ENCODE measurements around the gene AXIN1.
"Not testable (repeated sequence)": the region's sequence is repeated elsewhere in the genome, so short reads cannot be mapped to it uniquely, and the experiment has no call there.

The AXIN1 gene

DNA sequence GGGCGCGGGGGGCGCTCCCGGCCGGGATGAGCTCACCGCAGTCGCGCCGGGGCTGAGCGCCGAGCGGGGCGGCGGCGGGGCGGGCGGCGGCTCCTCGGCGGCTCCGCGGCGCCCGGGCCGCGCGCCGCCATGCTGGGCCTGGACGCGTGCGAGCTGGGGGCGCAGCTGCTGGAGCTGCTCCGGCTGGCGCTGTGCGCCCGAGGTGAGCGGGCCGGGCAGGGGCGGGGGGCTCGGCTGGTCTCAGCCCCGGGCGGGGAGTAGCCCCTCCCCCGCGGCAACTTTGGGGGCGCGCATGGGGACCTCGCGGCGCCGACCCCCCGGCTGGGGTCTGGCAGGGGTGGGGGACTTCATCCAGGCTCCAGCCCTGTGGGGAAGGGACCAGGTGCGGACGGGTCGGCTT lies 72.0 kb downstream of the AXIN1 start, which contains the start of gene ARHGDIG:
Gene ARHGDIG, plus strand, starts transcription at position 40 of the 400 bp plus-strand sequence. Its CDS starts 90 bp downstream, at position 130.
- DNase-seq = peak; percentile 47

DNA sequence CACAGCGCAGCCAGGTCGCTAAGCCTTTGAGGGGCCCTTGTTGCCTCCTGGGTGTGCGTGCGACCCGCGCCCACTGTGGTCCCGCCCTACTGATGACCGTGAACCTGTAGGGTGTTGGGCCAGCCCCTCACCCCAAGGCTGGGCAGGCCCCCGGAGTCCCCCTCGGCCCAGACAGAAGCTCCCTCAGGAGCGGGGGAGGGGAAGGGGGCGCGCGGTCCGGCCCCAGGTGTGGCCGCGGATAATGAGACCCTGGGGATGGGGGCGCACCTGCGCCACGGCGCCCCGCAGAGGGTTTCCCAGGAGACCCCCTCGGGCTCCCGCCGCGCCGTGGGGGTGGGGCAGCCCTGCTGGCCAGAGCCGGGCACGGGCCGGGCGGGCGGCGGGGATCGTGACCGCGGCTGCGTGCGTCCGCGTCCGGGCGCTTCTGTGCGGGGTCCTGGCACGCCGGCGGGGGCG lies 72.5 kb downstream of the AXIN1 start:
- DNase-seq = peak; percentile 22

DNA sequence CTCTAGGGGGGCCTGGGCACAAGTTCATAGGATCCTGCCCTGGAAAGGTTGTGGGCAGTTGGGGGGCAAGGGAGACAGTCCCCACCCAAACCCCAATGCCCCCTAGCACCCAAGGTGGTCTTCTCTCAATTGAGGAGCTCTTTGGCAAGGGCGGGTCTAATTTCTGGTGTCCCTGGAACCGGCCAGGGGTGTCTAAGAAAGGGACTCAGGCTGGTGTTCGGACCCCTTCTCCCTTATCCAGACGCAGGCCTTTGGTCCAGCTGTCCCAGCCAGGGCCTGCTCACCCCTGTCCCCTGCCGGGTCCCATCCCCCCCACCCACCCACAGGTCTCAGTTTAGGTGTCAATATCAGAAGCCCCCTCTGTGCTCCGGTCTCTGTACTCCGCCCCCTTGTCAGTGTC lies 73.0 kb downstream of the AXIN1 start:
- DNase-seq = no peak

DNA sequence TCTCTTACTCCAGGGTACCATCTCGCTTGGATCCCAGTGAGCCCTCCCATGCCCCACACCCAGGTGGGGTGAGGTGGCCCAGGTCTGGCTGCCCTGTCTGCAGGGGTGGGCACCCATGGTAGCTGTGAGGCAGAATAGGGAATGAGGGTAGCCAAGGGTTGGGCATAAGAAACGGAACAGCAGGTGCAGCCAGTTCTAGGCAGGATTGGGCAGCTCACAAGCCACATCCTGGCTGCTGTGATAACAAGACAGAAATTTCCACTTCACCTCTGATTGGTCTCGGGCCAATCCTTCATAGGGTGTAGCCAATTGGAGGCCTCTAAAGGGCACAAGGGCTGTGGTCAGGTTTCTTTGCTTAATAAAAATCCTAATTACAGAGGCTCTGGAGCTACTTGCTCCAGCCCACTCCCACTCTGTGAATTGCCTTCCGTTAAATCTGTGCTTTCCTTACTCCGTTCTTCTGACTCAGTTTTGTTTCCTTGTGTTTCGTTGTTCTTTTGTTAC lies 73.6 kb downstream of the AXIN1 start:
- DNase-seq = peak; percentile 40

DNA sequence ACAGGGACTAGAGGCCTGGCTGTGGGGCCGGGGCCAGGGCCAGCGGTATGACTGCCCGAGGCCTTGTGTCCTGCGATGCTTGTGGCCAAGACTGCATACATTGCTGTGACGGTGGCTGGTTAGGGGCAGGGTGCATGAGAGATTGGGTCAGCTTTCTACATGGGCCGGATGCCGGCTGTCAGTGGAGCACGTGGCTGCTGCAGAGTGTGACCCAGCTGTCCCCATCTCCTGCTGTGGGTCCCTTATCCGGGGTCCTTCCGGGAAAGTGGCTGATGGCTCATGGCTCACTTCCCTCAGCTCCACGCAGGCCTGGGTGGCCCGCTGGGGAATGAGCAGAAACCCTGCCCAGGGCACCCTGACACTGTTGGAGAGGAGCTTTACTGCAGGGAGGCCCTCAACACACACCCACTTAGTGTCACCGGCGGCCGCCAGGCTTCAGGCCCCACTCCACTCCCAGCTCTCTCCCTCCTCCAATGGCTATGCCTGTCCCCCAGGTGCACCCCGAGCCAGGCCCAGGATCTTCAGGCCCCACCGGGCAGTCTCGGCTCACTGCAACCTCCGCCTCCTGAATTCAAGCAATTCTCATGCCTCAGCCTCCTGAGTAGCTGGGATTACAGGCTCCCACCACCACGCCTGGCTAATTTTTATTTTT lies 76.0 kb downstream of the AXIN1 start:
- DNase-seq = peak; percentile 33

DNA sequence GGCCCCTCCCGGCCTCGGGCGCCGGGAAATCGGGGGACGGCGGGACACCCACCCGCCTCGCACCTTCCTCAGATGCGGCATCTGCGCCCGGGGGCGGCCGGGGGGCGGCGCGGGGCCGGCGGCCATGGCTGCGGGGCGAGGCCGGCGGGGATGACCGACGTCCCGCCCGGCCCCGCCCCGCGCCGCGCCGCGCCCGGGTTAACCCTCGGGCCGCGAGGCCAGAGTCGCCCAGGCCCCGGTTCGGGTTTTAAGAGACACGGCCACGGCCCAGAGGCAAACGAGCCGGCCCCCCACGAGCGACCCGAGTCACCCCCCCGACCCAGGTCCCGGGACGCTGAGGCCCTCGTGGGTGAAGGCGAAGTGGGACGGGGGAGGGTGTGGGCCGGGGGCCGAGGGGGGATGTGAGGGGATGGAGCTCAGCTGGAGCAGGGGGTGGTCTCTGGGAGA lies 76.7 kb downstream of the AXIN1 start, which contains the start of gene RGS11:
Gene RGS11, minus strand, starts transcription at position 159 of the 447 bp plus-strand sequence. Its CDS starts 33 bp downstream, at position 126.
- peak; percentile 21 for DNase-seq

DNA sequence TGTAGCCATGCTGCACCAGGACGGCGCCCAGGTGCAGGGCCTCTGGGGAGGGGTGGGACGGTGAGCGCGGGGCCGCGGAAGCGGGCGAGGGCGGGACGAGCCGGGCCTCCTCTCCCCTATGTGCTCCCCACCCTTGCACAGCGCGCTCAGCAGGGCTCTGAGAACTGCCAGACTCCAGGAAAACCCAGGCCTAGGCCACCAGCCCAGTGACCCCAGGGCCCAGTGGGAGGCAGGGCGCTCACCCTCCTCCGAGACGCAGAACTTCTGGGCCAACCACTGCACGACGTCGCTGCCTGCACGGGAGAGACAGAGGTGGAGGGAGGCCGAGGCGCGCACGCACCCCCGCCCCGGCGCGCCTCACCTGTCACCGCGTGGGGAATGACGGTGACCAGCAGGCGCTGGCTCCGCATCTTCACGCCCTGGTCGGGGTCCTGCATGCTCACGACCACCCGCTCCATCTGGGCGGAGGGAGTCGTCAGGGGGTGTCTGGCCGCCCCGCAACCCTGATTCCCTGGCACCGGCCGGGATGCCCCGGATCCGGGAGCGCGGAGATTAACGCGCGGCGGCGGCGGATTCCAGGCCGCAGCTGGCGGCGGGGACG lies 77.4 kb downstream of the AXIN1 start:
- DNase-seq = peak; percentile 51

DNA sequence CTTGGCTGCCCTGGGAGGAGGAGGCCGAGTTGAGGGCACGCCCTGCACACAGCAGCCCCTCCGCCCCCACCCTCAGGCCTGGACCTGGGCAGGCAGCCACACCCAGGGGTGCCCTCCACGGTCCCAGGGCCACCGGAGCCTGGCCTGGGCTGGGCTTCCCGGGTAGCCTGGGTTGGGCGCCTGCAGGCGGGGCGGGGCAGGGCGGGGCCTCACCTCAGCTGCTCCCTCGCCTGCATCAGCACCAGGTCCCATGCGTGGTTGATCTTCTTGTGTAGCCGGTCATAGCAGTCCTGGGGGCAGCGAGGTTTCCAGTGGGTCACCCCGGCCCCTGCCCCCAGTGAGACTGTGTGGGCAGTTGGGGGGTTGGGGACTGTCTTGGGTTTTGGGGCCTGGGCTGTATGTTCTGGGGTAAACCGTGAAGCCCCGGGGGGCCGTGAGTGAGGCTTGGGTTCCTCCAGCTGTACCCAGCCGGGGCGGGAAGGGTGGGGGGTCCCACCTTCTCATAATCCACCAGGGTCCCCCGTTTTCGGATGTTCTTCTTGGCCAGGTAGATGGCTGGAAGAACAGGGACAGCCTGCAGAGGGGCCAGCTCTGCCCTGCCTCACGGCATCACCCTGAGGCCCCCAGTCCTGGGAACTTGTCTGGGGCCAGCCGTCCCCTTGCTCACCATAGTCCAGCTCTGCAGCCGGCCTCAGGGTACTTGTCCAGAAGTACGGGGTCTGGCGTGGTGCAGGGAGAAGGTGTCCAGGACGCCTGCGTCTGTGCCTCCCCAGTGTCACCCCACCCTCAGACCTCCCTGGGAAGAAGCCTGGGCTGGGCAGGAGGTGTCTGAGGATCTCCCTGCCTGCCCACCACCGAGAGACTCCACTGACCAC lies 78.7 kb downstream of the AXIN1 start:
- DNase-seq = no peak

DNA sequence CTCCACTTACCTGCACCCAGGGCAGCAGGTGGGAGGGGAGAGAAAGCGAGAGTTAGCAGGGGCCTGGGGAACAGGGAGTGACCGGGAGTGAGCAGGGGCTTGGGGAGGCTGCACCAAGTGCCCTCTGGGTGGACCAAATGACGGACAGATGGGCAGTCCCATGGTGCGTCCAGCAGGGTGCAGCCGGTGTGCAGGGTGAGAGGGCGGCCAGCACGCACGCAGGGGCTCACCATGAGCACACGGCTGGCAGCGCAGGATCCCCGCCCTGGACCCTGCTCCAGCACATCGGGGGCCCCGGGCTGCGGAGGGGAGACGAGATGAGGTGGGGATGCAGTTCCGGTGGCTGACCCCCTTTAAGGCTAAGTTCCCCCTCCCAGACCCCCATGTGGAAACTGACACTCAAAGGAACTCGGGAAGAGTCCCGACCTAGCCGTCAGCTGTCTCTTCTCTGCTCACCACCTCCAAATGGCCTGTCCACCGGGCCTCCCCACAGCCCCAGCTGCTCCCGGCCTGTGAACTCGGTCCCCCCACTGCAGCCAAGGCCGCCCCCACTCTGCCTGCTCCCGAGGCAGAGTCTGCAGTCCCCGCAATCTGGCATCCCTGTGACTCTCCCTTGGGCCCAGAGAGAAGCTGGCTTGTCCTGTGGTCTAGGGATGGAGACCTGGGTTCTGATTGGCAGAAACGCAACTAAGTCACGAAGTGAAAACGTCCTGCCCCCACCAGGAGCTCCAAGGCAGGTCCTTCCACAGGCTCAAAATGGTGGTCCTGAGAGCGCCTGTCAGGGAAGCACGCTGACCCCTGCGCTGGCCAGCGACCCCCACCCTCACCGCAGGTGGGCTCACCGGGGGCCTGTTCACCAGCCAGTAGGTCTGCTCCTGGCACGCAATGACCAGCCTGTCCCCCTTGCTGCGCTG lies 79.6 kb downstream of the AXIN1 start:
- DNase-seq = no peak

DNA sequence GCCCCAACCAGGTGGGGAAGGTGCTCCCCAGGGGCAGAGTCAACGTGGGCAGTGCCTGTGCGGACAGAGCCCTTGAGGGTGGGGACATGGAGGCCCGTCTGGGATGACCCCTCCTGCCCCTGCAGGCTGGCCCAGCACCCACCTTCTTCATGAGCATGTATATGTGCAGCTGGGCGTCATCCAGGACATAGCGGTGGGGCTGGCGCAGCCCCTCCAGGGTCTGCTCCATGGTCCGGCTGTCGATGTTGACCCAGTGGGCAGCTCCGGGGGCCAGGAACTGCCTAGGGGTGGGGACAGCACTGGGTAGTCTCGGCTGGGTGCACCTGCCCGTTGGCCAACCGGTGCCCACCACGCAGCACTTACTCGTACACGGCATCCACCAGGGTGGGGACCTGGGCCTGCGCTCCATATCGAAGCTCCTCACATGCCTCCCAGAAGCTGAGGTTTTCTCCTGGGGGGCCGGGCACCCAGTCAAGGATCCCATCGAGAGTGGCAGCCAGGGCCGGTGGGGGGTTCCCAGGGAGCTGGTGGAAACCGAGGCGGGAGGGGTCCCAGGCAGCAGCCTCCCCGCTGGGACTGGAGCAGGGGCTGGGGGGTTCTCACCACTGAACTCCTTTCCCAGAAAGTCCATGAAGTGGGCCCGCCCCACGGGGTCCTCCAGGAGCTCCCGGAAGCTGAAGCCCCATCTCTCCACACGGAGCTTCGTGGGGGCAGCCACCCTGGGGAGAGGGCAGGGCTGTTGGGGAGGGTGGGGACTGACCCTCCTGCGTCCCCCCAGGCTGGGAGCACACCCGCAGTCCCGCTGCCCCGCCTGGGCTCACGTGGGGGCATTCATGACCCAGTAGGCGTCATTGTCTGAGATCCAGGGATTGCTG lies 81.9 kb downstream of the AXIN1 start:
- no peak for DNase-seq

DNA sequence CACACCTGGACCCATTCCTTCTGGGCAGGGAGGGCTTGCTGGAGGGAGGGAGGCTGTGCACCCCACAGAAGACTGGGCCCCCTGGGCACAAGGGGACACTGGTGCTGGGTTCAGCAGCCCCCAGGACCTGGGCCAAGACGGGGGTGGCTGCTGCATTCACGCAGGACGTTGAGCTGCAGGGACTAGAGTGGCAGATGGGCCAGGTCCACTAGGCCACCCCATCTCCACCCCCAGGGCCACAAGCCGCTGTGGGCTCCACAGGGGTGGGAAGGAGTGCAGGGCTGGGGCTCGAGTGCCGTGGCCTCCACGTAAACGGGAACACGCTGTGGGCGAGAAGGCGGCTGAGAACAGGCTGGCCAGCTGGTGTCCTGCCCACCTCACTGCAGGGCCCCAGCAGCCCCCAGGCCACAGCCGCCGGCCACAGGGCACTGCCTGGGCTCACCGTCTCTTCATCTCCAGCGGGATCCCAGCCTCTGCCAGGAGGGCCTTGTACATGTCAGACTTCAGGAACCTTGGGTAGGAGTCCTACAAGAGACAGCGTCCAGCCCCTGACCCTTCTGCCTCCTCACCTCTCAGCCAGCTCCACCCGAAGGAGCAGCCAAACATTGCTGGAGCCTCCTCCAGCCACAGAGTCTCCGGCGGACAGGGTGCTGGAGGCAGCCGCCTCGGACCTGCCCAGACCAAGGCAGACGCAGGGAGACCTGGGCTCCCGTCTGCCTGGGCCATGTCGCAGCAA lies 83.3 kb downstream of the AXIN1 start:
- DNase-seq = no peak

DNA sequence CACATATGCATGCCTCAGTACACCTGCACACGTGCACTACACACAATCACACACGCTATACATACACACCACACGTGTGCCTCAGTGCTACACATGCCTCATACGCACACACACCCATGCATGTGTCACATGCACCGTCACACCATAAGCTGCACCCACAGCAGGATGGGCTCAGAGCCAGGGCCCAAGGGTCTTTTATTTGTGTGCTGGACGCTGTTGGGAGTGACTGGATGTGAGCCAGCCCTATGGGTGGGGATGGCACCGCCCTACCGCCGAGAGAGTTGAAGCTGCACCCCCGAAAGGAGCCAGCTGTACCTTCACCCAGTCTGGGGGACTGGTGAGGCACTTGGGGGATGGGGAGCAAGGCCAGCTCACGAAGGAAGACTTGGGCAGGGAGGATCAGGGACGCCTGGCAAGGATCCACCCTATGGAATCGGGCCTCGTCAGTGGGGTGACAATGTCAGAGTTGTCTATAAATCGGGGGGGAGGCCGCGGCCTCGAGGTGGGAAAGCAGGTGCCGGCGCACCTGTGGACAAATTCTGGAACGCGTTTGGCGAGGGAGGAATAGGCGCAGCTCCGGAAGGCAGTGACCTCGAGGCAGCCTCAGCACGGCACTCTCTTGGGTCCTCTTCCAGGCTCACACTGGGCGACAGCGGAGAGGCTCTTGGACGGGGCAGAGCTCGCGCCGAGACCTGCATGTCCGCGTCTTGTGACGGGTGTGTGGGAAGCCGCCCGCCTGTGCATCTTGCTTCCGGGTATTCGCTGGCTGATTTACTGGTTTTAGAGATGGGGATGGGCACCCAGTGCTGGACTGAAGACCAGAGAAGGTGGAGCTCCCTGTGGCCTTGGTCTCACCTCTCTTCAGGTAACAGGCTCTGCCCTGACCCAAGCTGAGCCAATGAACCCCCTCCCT lies 84.1 kb downstream of the AXIN1 start:
- no peak for DNase-seq

DNA sequence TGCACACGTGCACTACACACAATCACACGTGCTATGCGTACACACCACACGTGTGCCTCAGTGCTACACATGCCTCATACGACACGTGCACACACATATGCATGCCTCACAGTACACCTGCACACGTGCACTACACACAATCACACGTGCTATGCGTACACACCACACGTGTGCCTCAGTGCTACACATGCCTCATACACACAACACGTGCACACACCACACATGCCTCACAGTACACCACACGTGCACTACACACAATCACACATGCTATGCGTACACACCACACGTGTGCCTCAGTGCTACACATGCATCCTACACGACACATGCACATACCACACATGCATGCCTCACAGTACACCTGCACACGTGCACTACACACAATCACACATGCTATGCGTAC lies 85.0 kb downstream of the AXIN1 start:
- DNase-seq = not testable (repeated sequence)

DNA sequence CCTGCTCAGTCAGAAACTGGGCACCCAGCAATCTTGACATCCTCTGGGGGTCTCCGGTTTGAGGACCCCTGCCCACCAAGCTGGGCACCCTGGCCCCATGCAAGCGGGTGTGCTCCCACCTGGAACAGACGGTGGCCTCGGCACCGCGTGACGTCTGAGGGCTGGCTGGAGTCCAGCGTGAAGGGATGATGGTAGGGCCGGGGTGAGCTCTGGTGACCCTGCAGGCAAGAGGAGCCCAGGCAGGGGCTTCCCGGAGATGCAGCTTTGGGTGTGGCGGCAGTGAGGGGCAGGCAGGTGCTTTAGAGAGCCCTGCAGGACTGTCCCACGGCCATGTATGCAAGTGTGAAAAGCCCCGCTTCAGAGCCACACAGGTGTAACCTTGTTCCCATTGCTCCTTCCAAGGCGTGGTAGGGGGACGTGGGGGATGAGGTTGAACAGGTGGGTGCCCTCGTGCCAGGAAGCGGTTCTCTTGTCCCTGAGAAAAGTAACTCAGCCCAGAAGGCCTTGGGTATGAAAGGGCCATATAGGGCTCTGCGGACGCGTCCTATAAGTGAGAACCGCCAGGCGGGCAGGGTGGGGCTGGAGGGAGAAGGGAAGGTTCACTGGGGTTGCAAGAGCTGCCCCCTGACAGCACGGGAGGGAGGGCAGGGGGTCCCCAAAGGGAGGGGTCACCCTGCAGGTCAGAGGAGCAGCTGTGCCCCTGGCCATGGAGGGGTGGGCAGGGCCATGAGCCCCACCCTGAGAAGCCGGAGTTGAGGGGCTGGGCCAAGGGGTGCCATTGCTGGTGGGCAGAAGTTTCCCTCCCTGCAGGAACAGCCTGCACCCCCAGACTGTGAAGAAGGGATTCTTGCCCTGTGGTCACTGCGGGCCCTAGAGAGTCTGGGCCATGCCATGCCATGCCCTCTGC lies 86.0 kb downstream of the AXIN1 start:
- DNase-seq = no peak

DNA sequence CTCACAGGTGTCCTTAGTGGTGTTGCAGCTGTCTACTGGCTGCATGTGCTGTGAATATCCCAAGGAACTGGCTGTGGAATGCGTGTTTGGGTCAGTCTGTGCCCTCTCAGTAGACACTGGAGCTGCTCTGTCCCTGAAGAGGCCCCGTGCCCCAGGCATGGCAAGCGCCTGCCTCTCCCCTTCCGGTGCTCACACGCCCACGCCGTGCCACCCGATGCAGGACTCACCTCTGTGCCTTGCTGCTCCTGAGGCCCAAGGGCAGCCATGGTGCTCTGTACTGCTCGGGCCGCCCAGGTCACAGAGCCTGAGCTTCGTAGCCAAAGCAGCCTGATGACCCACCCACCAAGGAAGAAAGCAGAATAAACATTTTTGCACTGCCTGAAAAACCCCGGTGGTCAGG lies 86.8 kb downstream of the AXIN1 start:
- no peak for DNase-seq

DNA sequence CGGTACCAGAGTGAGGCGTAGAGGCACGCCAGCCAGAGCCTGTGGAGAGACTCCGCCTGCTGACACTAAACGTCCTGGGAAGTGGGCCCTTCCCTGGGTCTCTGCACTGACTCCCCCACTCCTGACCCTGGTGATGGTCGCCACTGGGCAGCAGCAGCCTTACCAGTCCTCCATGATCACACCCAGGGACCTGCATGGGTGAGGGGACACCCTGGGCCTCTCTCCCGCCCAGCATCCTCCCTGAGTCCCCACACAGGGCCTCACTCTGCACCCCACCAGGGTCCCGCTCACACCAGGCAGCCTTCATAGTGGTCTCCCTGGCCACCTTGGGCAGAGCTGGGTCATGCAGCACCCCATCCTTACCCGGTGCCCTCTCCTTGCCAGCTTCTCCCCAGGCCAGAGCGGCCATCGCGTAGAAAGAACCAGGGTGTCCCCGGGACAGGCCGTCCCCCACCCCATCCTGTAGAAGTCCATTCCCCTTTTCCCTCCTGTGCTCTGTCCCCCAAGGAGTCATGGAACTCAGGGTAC lies 87.5 kb downstream of the AXIN1 start:
- DNase-seq = no peak

DNA sequence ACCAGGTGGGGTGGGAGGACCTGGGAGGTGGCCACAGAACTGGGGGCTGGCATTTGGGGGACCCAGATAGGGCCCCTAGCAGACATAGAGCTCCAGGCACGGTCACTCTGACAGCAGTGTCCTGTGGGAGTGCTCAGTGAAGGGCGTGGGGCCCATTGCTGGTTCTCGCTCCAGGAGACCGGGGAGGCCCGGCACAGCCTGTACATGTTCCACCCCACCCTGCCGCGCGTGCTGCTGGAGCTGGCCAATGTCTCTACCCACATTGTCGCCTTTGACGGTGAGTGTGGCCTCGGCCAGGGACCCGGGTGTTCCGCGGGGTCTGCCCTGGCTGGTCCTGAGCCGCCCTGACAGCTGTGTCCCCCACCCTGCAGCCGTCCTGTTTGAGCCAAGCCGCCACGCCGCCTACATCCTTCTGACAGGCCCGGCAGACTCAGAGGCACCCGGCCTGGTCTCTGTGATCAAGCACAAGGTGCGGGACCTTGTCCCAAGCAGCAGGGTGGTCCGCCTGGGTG lies 88.0 kb downstream of the AXIN1 start:
- no peak for DNase-seq

DNA sequence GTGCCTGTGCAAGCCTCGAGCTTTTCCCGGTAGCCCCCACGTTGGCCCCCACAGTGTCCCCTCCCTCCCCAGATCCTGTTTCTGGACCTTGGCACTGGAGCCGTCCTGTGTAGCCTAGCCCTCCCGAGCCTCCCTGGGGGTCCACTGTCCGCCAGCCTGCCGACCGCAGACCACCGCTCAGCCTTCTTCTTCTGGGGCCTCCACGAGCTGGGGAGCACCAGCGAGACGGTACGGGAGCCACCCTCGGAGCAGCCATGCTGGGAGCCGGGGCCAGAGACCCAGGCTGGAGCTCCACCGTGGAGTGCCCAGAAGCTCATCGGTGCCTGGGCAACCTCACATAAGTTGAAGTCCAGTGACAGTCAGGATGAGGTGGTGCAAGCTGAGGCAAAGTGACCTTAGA lies 88.6 kb downstream of the AXIN1 start:
- DNase-seq = no peak
